HepG2 (cell line): ENCODE measurements around the gene LTBR. TPM values are rescaled to one million over a fixed set of nuclear protein-coding genes. Genes with fewer than 3 reads are reported as not detected.
A peak's percentile ranks its signal among the peaks of the same experiment; 100 is the strongest.

Experiments used
- ADNP ChIP-seq: sonication (generic); formaldehyde crosslinking; IDR thresholded peaks from 2 replicates; pipeline ENCODE4 v1.4.0; 2020; ENCODE audit warnings: missing genetic modification reagents
- BCL3 ChIP-seq: sonication (generic); formaldehyde crosslinking; IDR thresholded peaks from 2 replicates; pipeline ENCODE4 v1.5.1; 2020; ENCODE audit warnings: mild to moderate bottlenecking, missing genetic modification reagents, moderate library complexity
- ELK4 ChIP-seq: sonication (generic); formaldehyde crosslinking; IDR thresholded peaks from 2 replicates; pipeline ENCODE4 v1.9.0; 2021; ENCODE audit warnings: missing genetic modification reagents, borderline replicate concordance
- ETV5 ChIP-seq: IDR thresholded peaks from 2 replicates; pipeline ENCODE4 v1.6.1; 2018; ENCODE audit warnings: missing biosample characterization, missing genetic modification reagents, inconsistent platforms, borderline replicate concordance
- FOSL2 ChIP-seq: sonication (generic); formaldehyde crosslinking; IDR thresholded peaks from 2 replicates; pipeline ENCODE4 v1.4.0; 2020; ENCODE audit warnings: missing genetic modification reagents
- GABPB1 ChIP-seq: IDR thresholded peaks from 2 replicates; pipeline ENCODE4 v1.6.1; 2016; ENCODE audit warnings: mild to moderate bottlenecking, missing genetic modification reagents, moderate library complexity, missing compliant biosample characterization
- IRX3 ChIP-seq: sonication (generic); formaldehyde crosslinking; IDR thresholded peaks from 2 replicates; pipeline ENCODE4 v1.8.1; 2023; ENCODE audit warnings: mild to moderate bottlenecking, low read depth, missing genetic modification reagents, borderline replicate concordance
- MBNL3 ChIP-seq: fragments of 250-450 bp; sonication (Bioruptor Pico); conservative IDR thresholded peaks from 2 replicates; pipeline ENCODE4 v1.8.0; 2022; ENCODE audit warnings: mild to moderate bottlenecking, inconsistent platforms
- NFKBIZ ChIP-seq: IDR thresholded peaks from 2 replicates; pipeline ENCODE4 v1.6.1; 2018; ENCODE audit warnings: missing genetic modification reagents, missing compliant biosample characterization
- PCBP2 ChIP-seq: fragments of 200-400 bp; formaldehyde crosslinking; optimal IDR thresholded peaks from 2 replicates; pipeline ENCODE3; 2018; ENCODE audit warnings: low read length, low read depth; ENCODE audit not compliant: poor library complexity, severe bottlenecking
- PHF20 ChIP-seq: sonication (generic); formaldehyde crosslinking; IDR thresholded peaks from 2 replicates; pipeline ENCODE4 v1.5.0; 2020; ENCODE audit warnings: mild to moderate bottlenecking, missing genetic modification reagents
- POGZ ChIP-seq: sonication (generic); formaldehyde crosslinking; IDR thresholded peaks from 2 replicates; pipeline ENCODE4 v1.4.0; 2020; ENCODE audit warnings: mild to moderate bottlenecking, missing genetic modification reagents
- POLR2A ChIP-seq, 2 experiments: IDR thresholded peaks; 2 replicates each; pipeline ENCODE4 v1.6.1; 2011; ENCODE audit warnings: low read depth in 2 of 2, low read length in 2 of 2, mild to moderate bottlenecking in 1 of 2, moderate library complexity in 1 of 2; ENCODE audit not compliant: insufficient read depth in 1 of 2
- RXRA ChIP-seq: sonication (generic); formaldehyde crosslinking; IDR thresholded peaks from 2 replicates; pipeline ENCODE4 v1.5.1; 2020; ENCODE audit warnings: missing genetic modification reagents
- SALL1 ChIP-seq: sonication (generic); formaldehyde crosslinking; IDR thresholded peaks from 2 replicates; pipeline ENCODE4 v1.8.0; 2022; ENCODE audit warnings: mild to moderate bottlenecking, missing genetic modification reagents
- TBX2 ChIP-seq: sonication (generic); formaldehyde crosslinking; IDR thresholded peaks from 2 replicates; pipeline ENCODE4 v1.5.0; 2020; ENCODE audit warnings: missing genetic modification reagents, mild to moderate bottlenecking, borderline replicate concordance
- USF2 ChIP-seq, 2 experiments: sonication (generic) in 1 of 2; formaldehyde crosslinking in 1 of 2; IDR thresholded peaks; 2 replicates each; pipeline versions ENCODE4 v1.5.1 to v1.6.1; 2011 to 2020; ENCODE audit warnings: borderline replicate concordance in 1 of 2, low read depth in 1 of 2, low read length in 1 of 2, mild to moderate bottlenecking in 1 of 2, missing genetic modification reagents in 1 of 2, moderate library complexity in 1 of 2
- ZFP36 ChIP-seq: fragments of 150-350 bp; IDR thresholded peaks from 2 replicates; pipeline ENCODE4 v1.6.1; 2018; ENCODE audit warnings: borderline replicate concordance, low read length, low read depth; ENCODE audit not compliant: partially characterized antibody
- ZNF180 ChIP-seq: sonication (generic); formaldehyde crosslinking; IDR thresholded peaks from 2 replicates; pipeline ENCODE4 v1.4.0; 2020; ENCODE audit warnings: low read depth, missing genetic modification reagents, borderline replicate concordance
- ZNF274 ChIP-seq: sonication (generic); formaldehyde crosslinking; IDR thresholded peaks from 2 replicates; pipeline ENCODE4 v1.5.1; 2020; ENCODE audit warnings: mild to moderate bottlenecking, missing genetic modification reagents
- ZNF275 ChIP-seq: sonication (generic); formaldehyde crosslinking; IDR thresholded peaks from 2 replicates; pipeline ENCODE4 v1.8.0; 2022; ENCODE audit warnings: missing genetic modification reagents, mild to moderate bottlenecking, inconsistent platforms, borderline replicate concordance
- ZNF570 ChIP-seq: sonication (generic); formaldehyde crosslinking; IDR thresholded peaks from 2 replicates; pipeline ENCODE4 v1.4.0; 2020; ENCODE audit warnings: mild to moderate bottlenecking, missing genetic modification reagents, borderline replicate concordance
- ZNF703 ChIP-seq: sonication (generic); formaldehyde crosslinking; IDR thresholded peaks from 2 replicates; pipeline ENCODE4 v1.5.1; 2020; ENCODE audit warnings: missing genetic modification reagents, mild to moderate bottlenecking, moderate library complexity, borderline replicate concordance
- polyA plus RNA-seq, 8 experiments: library from polyadenylated mRNA; depleted of rRNA in 3 of 8; stranded (reverse) in 7 of 8; unstranded in 1 of 8; fragments of >200 nt; fragmentation: Illumina TruSeq in 4 of 8; extraction: Trizol in 4 of 8; gene quantifications; 2 replicates each; pipeline versions ENCODE4 v1.2.1 to v1.2.3, GENCODE V29; 2011 to 2016; ENCODE audit warnings: low read depth in 4 of 8, missing spikeins in 1 of 8, mixed read lengths in 1 of 8; ENCODE audit not compliant: insufficient read depth in 1 of 8
- total RNA-seq, 5 experiments: library from RNA; depleted of rRNA; stranded (reverse); fragments of >200 nt; fragmentation: Illumina TruSeq; extraction: Trizol; gene quantifications; 2 replicates each; pipeline ENCODE4 v1.2.3, GENCODE V29; 2016; ENCODE audit warnings: low read depth in 1 of 5

The LTBR gene
- total and polyA plus RNA-seq, 2 of the 13 experiments (the other 11 are each of a cell fraction or from before 2014, with no cell fraction given), result 31.4 to 34.8 TPM

GRCh38 chr12:6376079-6376869, 7.7 kb upstream of the LTBR start (continued):
- TF ChIP-seq ETV5 (CRISPR knock-in tag) (peak; percentile 34; the same call in 1 of the 2 replicates), USF2 (IDR thresholded peaks at IDR 0.05; ENCODE audit: low read depth, low read length) (no peak), USF2 (CRISPR knock-in tag; IDR thresholded peaks at IDR 0.05; ENCODE audit: borderline replicate concordance) (no peak), BCL3 (no peak), POLR2A (IDR thresholded peaks at IDR 0.05; ENCODE audit: insufficient read depth in 1 of 2, low read depth in 2 of 2, low read length in 2 of 2) (peak in 1 of 2 experiments; percentile 53; a peak in 2 of 4 replicates), ZNF570 (no peak), TBX2 (peak; percentile 14; the same call in 1 of the 2 replicates), PHF20 (CRISPR knock-in tag) (no peak), GABPB1 (CRISPR knock-in tag) (0 out of 2 replicates have a peak, but pooled peaks have one; percentile 26), RXRA (peak; percentile 46), ADNP (CRISPR knock-in tag) (no peak), ZNF275 (no peak), IRX3 (no peak), ELK4 (CRISPR knock-in tag) (no peak), ZNF274 (CRISPR knock-in tag) (no peak), MBNL3 (CRISPR knock-in tag) (no peak), SALL1 (peak; percentile 45; the same call in 1 of the 2 replicates), PCBP2 (no peak), NFKBIZ (CRISPR knock-in tag) (no peak; the same call in 1 of the 2 replicates), ZNF180 (CRISPR knock-in tag) (no peak), POGZ (CRISPR knock-in tag) (no peak), FOSL2 (no peak; the same call in 1 of the 2 replicates), ZNF703 (CRISPR knock-in tag) (no peak), ZFP36 (no peak)
